GM21360 (cell line): ENCODE results near the gene SLC38A4.
A peak's percentile ranks its signal among the peaks of the same experiment; 100 is the strongest.

Experiments
- ATAC-seq: cut with Tn5 transposase; IDR thresholded peaks from one replicate; pipeline ENCODE4 v1.9.1; 2021; ENCODE audit warnings: mild to moderate bottlenecking, moderate library complexity; ENCODE audit not compliant: unreplicated experiment

SLC38A4 gene

GRCh38 chr12:46818642-46819041 lies 7.2 kb downstream of the SLC38A4 start:
- ATAC-seq = no peak

GRCh38 chr12:46815809-46816208 lies 10.0 kb downstream of the SLC38A4 start:
- ATAC-seq = no peak

- ATAC-seq = no peak
Observed at GRCh38 chr12:46814143-46814542, 11.7 kb downstream of the SLC38A4 start.

GRCh38 chr12:46811185-46811584 lies 14.6 kb downstream of the SLC38A4 start:
- no peak for ATAC-seq

GRCh38 chr12:46808955-46809697 lies 16.7 kb downstream of the SLC38A4 start:
- ATAC-seq = no peak

- ATAC-seq = no peak
Observed at GRCh38 chr12:46808317-46808716, 17.5 kb downstream of the SLC38A4 start.

- no peak for ATAC-seq
Observed at GRCh38 chr12:46804054-46804453, 21.7 kb downstream of the SLC38A4 start.

GRCh38 chr12:46803517-46803916 lies 22.3 kb downstream of the SLC38A4 start:
- ATAC-seq = no peak

- ATAC-seq = no peak
Observed at GRCh38 chr12:46801293-46801692, 24.5 kb downstream of the SLC38A4 start.

- no peak for ATAC-seq
Observed at GRCh38 chr12:46800160-46800559, 25.6 kb downstream of the SLC38A4 start.

- ATAC-seq = no peak
Observed at GRCh38 chr12:46798648-46799047, 27.1 kb downstream of the SLC38A4 start.

- ATAC-seq = no peak
Observed at GRCh38 chr12:46798056-46798455, 27.7 kb downstream of the SLC38A4 start.

- ATAC-seq = no peak
Observed at GRCh38 chr12:46795988-46796387, 29.8 kb downstream of the SLC38A4 start.

- peak; percentile 79 for ATAC-seq
Observed at GRCh38 chr12:46794593-46795190, 31.1 kb downstream of the SLC38A4 start.

- no peak for ATAC-seq
Observed at GRCh38 chr12:46792925-46793324, 32.9 kb downstream of the SLC38A4 start.

- no peak for ATAC-seq
Observed at GRCh38 chr12:46790066-46790465, 35.7 kb downstream of the SLC38A4 start.

GRCh38 chr12:46788072-46788887 lies 37.5 kb downstream of the SLC38A4 start:
- ATAC-seq = no peak

- ATAC-seq = no peak
Observed at GRCh38 chr12:46787496-46788055, 38.2 kb downstream of the SLC38A4 start.

- no peak for ATAC-seq
Observed at GRCh38 chr12:46786774-46787173, 39.0 kb downstream of the SLC38A4 start.

GRCh38 chr12:46785382-46785781 lies 40.4 kb downstream of the SLC38A4 start:
- no peak for ATAC-seq

- no peak for ATAC-seq
Observed at GRCh38 chr12:46783871-46784270, 41.9 kb downstream of the SLC38A4 start.
